ENCODE measurements around the gene VSX2. TPM values are rescaled to one million over a fixed set of nuclear protein-coding genes. Genes with fewer than 3 reads are reported as not detected.

VSX2 gene
- total RNA-seq, 3 donors from 2014 or later: not detected

DNA sequence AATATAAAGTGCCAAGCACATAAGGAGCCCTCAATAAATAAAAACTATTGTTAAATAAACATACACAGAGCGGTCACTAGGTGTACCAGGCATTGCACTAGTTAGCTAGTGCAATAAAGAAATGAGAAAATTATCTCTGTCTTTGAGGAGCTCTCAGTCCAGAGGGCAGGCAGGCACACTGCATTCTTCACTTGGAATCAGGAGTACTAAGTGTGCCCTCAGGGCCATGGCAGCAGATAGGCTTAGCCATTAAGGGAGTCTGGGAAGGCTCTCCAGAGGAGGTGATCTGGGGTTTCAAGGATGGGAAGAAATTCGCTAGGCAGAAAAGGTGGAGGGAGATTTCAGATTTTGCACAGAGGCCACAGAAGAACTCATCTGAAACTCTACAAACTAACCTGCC, 54.4 kb downstream of the VSX2 start:
- no peak for TF ChIP-seq CTCF (IDR thresholded peaks at IDR 0.05)
- intact Hi-C loops (cut with DNase I, micrococcal nuclease): no loop called here
- no peaks in the 10 kb centered on the region for H3K9me3 ChIP-seq
- H3K36me3 ChIP-seq (ENCODE audit: low read depth): no peaks in the 10 kb centered on the region
- H3K4me1 ChIP-seq (ENCODE audit: low read depth): no peaks in the 10 kb centered on the region
- no peak overlapping the region for H3K4me3 ChIP-seq
- no peak for ATAC-seq
- DNase-seq: no peak

- intact Hi-C loops (cut with DNase I, micrococcal nuclease): no loop called here
- DNase-seq (no peak), ATAC-seq (no peak)
- H3K36me3 ChIP-seq (ENCODE audit: low read depth): no peaks in the 10 kb centered on the region
- no peaks in the 10 kb centered on the region for H3K9me3 ChIP-seq
- TF ChIP-seq CTCF (IDR thresholded peaks at IDR 0.05): no peak
- no peak overlapping the region for H3K4me3 ChIP-seq
- H3K4me1 ChIP-seq (ENCODE audit: low read depth): no peaks in the 10 kb centered on the region
Measured at GRCh38 chr14:74296037-74296467, 56.8 kb downstream of the VSX2 start.

- no peak for TF ChIP-seq CTCF (IDR thresholded peaks at IDR 0.05)
- ATAC-seq (no peak), DNase-seq (no peak)
- Histone ChIP-seq H3K4me1 (ENCODE audit: low read depth) (peaks cover 2% of the 10 kb centered on the region), H3K4me3 (no peak overlapping the region), H3K9me3 (no peaks in the 10 kb centered on the region), H3K36me3 (ENCODE audit: low read depth) (no peaks in the 10 kb centered on the region)
- intact Hi-C loops (cut with DNase I, micrococcal nuclease): no loop called here
Measured at GRCh38 chr14:74297986-74298385, 58.7 kb downstream of the VSX2 start.

GRCh38 chr14:74299061-74299545, 59.9 kb downstream of the VSX2 start:
- H3K36me3 ChIP-seq (ENCODE audit: low read depth): no peaks in the 10 kb centered on the region
- no peaks in the 10 kb centered on the region for H3K9me3 ChIP-seq
- no peak overlapping the region for H3K4me3 ChIP-seq
- DNase-seq: no peak
- no peak for TF ChIP-seq CTCF (IDR thresholded peaks at IDR 0.05)
- peaks cover 5% of the 10 kb centered on the region for H3K4me1 ChIP-seq (ENCODE audit: low read depth)
- ATAC-seq: peak; percentile 12
- intact Hi-C loops (cut with DNase I, micrococcal nuclease): no loop called here

GRCh38 chr14:74301594-74302151, 62.4 kb downstream of the VSX2 start:
- Histone ChIP-seq H3K4me3 (no peak overlapping the region), H3K36me3 (ENCODE audit: low read depth) (no peaks in the 10 kb centered on the region), H3K9me3 (no peaks in the 10 kb centered on the region), H3K4me1 (ENCODE audit: low read depth) (peaks cover 5% of the 10 kb centered on the region)
- TF ChIP-seq CTCF (IDR thresholded peaks at IDR 0.05): no peak
- ATAC-seq (peak; percentile 5), DNase-seq (peak in 1 of 3 donors; percentile 15)
- intact Hi-C loops (cut with DNase I, micrococcal nuclease): no loop called here

Measured in mucosa of descending colon (tissue), 3 donors.